ENCODE data around the gene FAM3D.

DNA sequence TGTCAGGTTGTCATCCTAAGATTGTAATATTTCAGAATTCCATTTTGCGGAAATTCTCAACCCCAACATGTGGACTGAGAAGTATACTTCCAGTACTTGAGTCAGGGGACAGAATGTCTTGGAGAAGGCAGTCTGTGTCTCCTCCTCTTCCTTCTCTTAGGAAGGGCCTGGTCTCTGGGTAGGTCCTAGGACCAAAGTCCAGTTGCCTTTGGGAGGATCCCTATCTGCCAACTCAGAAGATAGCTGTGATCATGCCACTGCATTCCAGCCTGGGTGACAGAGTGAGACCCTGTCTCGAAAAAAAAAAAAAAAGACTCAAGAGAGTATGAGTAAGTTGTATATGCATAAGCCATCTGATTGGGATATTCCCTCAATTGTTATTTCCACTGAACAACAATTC lies 23.9 kb upstream of the FAM3D start:
- TF ChIP-seq, protein P1, sequence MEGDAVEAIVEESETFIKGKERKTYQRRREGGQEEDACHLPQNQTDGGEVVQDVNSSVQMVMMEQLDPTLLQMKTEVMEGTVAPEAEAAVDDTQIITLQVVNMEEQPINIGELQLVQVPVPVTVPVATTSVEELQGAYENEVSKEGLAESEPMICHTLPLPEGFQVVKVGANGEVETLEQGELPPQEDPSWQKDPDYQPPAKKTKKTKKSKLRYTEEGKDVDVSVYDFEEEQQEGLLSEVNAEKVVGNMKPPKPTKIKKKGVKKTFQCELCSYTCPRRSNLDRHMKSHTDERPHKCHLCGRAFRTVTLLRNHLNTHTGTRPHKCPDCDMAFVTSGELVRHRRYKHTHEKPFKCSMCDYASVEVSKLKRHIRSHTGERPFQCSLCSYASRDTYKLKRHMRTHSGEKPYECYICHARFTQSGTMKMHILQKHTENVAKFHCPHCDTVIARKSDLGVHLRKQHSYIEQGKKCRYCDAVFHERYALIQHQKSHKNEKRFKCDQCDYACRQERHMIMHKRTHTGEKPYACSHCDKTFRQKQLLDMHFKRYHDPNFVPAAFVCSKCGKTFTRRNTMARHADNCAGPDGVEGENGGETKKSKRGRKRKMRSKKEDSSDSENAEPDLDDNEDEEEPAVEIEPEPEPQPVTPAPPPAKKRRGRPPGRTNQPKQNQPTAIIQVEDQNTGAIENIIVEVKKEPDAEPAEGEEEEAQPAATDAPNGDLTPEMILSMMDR (conservative IDR thresholded peaks at IDR 0.05; ENCODE audit: low read depth, low read length), result no peak
- TF ChIP-seq EZH2 (IDR thresholded peaks at IDR 0.05; ENCODE audit: borderline replicate concordance, low read depth, low read length, poor library complexity, severe bottlenecking), result no peak
